Suprapubic skin (tissue), 4 donors: ENCODE results near the gene DNAAF9.

Experiments
- CTCF ChIP-seq, 2 donors: fragments of 200-600 bp in 1 of 2; fragments of 450-650 bp in 1 of 2; sonication (generic) in 1 of 2; IDR thresholded peaks; one replicate each; pipeline ENCODE4 v1.5.1; 2016 to 2019; ENCODE audit warnings: antibody characterized with exemption in 2 of 2, mild to moderate bottlenecking in 1 of 2, moderate library complexity in 1 of 2
- EP300 ChIP-seq: sonication (generic); formaldehyde crosslinking; IDR thresholded peaks from one replicate; pipeline ENCODE4 v1.6.1; 2017; ENCODE audit warnings: antibody characterized with exemption
- POLR2A ChIP-seq, 2 donors: fragments of 450-650 bp; IDR thresholded peaks; one replicate each; pipeline ENCODE4 v1.6.1; 2017; ENCODE audit warnings: antibody characterized with exemption in 2 of 2, mild to moderate bottlenecking in 2 of 2, moderate library complexity in 2 of 2
- POLR2AphosphoS5 ChIP-seq, 3 donors: sonication (generic); formaldehyde crosslinking; IDR thresholded peaks; one replicate each; pipeline ENCODE4 v1.6.1; 2017; ENCODE audit warnings: antibody characterized with exemption in 3 of 3

- no peak for TF ChIP-seq EP300
- TF ChIP-seq CTCF (IDR thresholded peaks at IDR 0.05) = no peak
- TF ChIP-seq POLR2A (IDR thresholded peaks at IDR 0.05) = no peak
- no peak for TF ChIP-seq POLR2AphosphoS5 (IDR thresholded peaks at IDR 0.05)
Measured at GRCh38 chr20:3374296-3374695, 33.2 kb downstream of the DNAAF9 start.
